Measurements from ENCODE around the gene MUC21.
"Not testable (repeated sequence)": the region's sequence is repeated elsewhere in the genome, so short reads cannot be mapped to it uniquely, and the experiment has no call there.

Gene MUC21

GRCh38 chr6:30969171-30969570 lies 14.3 kb upstream of the MUC21 start:
- DNase-seq (ENCODE audit: low spot score): peak; percentile 29

- DNase-seq (ENCODE audit: low spot score): no peak
These were observed 12.6 kb upstream of the MUC21 start for GRCh38 chr6:30970946-30971345.

DNA sequence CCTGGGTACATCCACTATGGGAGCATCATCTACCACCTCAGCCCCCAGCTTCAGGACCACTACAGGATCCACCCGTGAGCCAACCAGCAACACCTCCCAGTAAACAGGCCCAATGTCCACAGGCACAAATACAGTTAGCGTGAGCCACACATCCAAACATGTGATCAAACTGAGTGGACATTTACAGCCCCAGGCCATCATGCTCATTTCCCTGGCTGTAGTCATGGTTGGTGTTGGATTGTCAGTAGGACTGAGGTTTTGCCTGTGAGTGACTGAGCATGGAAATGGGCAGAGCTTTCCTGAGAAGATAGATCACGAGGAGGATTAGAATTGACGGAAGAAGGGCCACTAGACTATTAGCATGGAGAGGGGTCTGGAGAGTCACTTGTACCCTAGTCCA lies 10.7 kb upstream of the MUC21 start:
- DNase-seq (ENCODE audit: low spot score): no peak

- no peak for DNase-seq (ENCODE audit: low spot score)
These were observed 8.8 kb upstream of the MUC21 start for GRCh38 chr6:30974490-30975252.

GRCh38 chr6:30979141-30979540 lies 4.4 kb upstream of the MUC21 start:
- no peak for DNase-seq (ENCODE audit: low spot score)

GRCh38 chr6:30979690-30980089 lies 3.8 kb upstream of the MUC21 start:
- no peak for DNase-seq (ENCODE audit: low spot score)

- no peak for DNase-seq (ENCODE audit: low spot score)
These were observed 1.4 kb upstream of the MUC21 start for GRCh38 chr6:30981942-30982772.

DNA sequence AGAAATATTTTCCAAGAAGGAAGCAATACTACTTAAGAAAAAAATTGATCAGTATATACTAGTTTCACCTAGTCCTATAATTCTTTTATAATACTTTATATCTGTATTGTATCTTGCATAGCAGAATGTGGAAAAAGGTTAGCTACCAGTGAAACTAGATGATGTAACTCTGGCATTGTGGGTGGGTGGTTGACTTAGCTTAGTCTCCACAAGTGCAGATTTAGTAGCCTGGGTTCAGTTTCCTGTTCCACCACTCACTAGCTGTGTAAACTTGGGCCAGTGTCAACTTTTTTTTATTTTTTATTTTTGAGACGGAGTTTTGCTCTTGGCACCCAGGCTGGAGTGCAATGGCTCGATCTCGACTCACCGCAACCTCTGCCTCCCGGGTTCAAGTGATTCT lies 2.0 kb downstream of the MUC21 start:
- no peak for DNase-seq (ENCODE audit: low spot score)

- DNase-seq (ENCODE audit: low spot score): no peak
These were observed 3.8 kb downstream of the MUC21 start for GRCh38 chr6:30987304-30987703.

- no peak for DNase-seq (ENCODE audit: low spot score)
These were observed 4.8 kb downstream of the MUC21 start for GRCh38 chr6:30988209-30988825.

- no peak for DNase-seq (ENCODE audit: low spot score)
These were observed 7.0 kb downstream of the MUC21 start for GRCh38 chr6:30990422-30991086.

- DNase-seq (ENCODE audit: low spot score): no peak
These were observed 8.4 kb downstream of the MUC21 start for GRCh38 chr6:30991891-30992290.

- DNase-seq (ENCODE audit: low spot score): no peak
These were observed 13.8 kb downstream of the MUC21 start for GRCh38 chr6:30997301-30997700.

DNA sequence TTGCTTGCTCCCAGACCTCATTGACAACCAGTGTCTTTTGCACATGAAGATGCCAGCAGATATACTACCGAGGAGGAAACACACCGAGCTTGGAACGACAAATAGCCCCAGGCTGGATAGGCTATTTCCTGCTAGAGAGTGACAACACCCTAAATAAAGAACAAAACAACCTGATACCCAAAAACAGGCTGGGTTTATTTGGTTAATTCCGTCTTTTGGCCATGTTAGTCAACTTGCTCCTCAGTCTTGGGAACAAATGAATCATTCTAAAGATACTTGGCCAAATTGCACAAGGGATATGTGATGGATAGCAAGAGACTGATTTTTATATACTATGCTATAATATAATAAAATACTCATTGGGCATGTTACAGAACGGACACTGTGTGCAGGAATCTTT lies 15.3 kb downstream of the MUC21 start:
- DNase-seq (ENCODE audit: low spot score): no peak

GRCh38 chr6:31000067-31000860 lies 16.7 kb downstream of the MUC21 start:
- not testable (repeated sequence) for DNase-seq (ENCODE audit: low spot score)

GRCh38 chr6:31001281-31001888 lies 17.9 kb downstream of the MUC21 start:
- no peak for DNase-seq (ENCODE audit: low spot score)

GRCh38 chr6:31002471-31002870 lies 19.0 kb downstream of the MUC21 start:
- no peak for DNase-seq (ENCODE audit: low spot score)

GRCh38 chr6:31004794-31005193 lies 21.3 kb downstream of the MUC21 start:
- DNase-seq (ENCODE audit: low spot score): no peak

DNA sequence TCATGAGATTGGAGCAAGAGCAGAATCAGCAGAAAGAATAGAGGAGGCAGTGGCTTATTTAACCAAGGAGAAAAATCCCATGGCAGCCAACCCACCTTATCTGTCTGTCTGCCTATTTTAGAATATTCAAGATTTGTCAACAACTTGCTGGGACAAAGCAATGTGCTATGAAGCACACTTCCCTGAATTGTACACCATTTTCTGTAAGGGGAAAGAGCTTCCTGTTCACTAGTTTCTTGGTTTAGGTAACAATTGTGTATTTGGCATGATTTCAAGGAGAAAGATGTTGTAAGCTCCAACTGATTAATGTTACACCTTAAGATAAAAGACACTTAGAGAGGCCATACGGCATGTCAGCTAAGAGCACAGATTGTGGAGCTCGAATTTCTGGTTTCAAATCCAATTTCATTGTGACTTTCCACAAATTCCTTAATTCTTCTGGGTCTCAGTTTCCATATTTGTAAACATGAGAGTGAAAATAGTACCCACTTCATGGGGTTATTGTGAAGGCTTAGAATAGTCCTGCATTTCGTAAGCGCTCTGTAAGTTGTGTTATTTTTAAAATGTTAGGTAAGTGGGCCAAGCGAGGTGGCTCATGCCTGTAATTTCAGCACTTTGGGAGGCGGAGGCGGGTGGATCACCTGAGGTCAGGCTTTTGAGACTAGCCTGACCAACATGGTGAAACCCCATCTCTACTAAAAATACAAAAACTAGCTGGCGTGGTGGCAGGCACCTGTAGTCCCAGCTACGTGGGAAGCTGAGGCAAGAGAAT lies 21.9 kb downstream of the MUC21 start:
- DNase-seq (ENCODE audit: low spot score): no peak

DNA sequence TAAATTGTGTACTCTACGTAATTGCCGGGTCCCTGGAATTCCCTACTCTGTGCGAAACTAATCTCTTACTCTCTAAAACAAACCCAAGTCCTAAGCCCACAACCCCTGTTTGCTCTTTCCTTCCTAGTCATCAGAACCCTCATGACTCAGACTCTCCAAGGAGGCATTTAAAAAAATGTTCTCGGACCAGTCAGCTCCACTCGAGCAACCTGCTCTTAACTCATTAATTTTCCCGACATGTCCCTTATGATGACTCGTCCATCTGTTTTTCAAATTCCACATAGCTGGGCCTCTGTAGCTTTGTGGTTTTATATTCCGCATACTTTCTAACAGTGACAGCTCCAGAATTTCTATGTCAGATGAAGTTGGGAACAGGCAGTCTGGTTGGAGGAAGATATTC lies 24.2 kb downstream of the MUC21 start:
- DNase-seq (ENCODE audit: low spot score): no peak
